PC-9 (cell line): ENCODE results near the gene ITGB7.

Source experiments
- CTCF ChIP-seq: fragments of 200-600 bp; sonication (generic); conservative IDR thresholded peaks from 2 replicates; pipeline ENCODE4 v1.6.1; 2017; ENCODE audit warnings: mixed run types, antibody characterized with exemption, mild to moderate bottlenecking, moderate library complexity
- EZH2 ChIP-seq: fragments of 200-600 bp; sonication (generic); IDR thresholded peaks from 2 replicates; pipeline ENCODE4 v1.8.0; 2017; ENCODE audit warnings: antibody characterized with exemption, low read depth

GRCh38 chr12:53210843-53211242, 3.8 kb upstream of the ITGB7 start:
- TF ChIP-seq CTCF (no peak), EZH2 (no peak)
